Fibroblast of villous mesenchyme (primary cell): ENCODE data around the gene ALDH1A3. TPM values are rescaled to one million over a fixed set of nuclear protein-coding genes. Genes with fewer than 3 reads are reported as not detected.

Source experiments
- DNase-seq: peaks from one replicate; pipeline ENCODE4 v3.0.0-alpha.2; 2010; ENCODE audit warnings: low read depth
- H3K4me3 ChIP-seq: 2 replicates; pipeline ENCODE4 v1.5.1; 2011; ENCODE audit warnings: low read depth, mild to moderate bottlenecking, low read length
- CTCF ChIP-seq: IDR thresholded peaks from 2 replicates; pipeline ENCODE4 v1.5.1; 2012; ENCODE audit warnings: low read depth, mild to moderate bottlenecking, low read length; ENCODE audit not compliant: insufficient read depth
- total RNA-seq: library from RNA; depleted of rRNA; stranded (reverse); fragments of >200 nt; gene quantifications from 2 replicates; pipeline ENCODE4 v1.2.3, GENCODE V29; 2012

Gene ALDH1A3
- total RNA-seq, 1 donor, result 42.7 TPM

- no peak for TF ChIP-seq CTCF
- DNase-seq, result no peak
- H3K4me3 ChIP-seq, result no peak overlapping the region
Measured at GRCh38 chr15:100866386-100867330, 13.0 kb upstream of the ALDH1A3 start.

DNA sequence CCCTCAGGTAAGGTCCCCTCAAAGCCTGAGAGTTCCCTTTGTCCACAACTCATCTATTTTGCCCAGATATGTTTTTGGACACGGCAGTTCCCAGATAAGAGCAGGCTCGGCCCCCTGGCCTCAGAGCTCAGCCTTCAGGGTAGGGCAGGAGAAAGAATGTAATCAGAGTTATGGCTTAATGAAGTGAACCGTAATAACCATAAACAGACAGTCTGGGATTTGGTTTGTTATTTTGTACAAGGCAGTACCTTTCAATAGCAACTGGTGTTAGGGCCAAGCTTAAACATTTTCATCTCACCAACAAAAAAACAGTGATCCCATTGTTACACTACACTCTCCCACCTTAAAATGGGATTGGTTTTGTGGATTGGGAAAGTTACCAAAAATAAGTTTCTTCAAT is 12.2 kb upstream of the ALDH1A3 start:
- TF ChIP-seq CTCF, result no peak
- H3K4me3 ChIP-seq, result no peak overlapping the region
- DNase-seq, result no peak

DNA sequence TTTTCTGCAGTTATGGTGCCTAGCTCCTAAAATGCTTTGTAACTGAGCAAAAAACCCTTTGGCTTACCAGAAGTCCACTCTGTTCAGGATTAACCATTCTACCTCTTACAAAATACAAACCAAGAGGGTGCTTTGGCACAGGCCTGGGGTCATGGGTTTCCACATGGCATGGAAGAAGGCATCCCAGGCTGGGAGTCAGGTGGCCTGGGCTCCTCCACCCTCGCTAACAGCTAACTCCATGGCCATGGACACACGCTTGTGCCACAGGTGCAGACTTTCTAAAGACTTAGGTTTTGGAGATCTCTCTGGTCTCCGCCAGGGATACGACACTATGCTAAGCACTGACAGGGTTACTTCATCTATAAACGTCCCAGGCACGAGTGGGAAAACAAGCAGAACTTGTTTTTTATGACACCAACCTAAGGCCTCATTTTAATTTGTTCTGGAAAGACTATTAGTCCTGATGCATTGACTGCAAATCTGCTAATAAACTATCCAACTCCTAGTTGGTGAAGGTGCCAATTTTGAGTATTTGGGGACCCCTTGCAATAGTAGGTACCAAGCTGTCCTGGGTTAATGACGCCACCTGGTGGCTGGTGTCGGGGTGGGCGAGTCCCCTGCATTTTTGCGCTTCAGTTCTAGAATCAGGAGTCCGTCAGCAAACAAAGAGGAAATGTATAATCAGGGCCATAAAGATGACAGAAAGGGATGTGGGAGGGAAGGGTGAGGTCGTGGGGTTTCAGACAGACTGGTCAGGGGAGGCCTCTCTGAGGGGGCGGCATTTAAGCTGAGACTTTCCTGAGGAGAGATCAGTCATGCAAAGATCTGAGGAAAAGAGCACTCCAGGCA is 10.3 kb upstream of the ALDH1A3 start:
- TF ChIP-seq CTCF, result peak; percentile 59
- no peak for DNase-seq
- H3K4me3 ChIP-seq, result no peak overlapping the region

DNA sequence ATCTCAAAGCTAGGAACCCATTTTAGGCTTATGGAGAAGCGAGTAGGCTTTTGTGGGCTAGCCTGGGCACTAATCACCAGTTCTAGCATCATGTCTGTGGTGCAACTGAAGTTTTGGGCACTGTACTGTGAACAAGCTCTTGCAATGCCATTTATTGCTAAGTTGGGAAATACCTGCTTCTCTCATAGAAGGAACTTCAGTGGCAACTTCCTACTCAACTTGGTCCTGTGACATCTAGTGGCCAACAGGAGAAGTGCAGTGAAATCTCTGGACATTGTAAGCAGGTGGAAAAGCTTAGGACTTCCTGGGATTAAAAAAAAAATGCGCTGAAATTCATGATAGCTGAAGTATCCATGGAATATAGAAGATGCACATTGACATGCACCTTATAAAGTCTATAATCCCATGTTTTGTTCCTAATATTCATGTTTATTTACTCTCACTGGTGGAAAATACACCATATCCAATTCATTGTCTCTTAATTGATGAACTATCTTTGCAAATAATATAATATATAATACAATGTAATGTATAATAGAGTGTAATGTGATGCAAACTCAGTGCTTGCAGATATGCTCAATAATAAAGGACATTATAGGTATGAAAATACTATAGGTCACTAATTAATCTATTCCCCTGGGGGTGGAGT is 6.5 kb upstream of the ALDH1A3 start:
- no peak overlapping the region for H3K4me3 ChIP-seq
- DNase-seq, result peak; percentile 95
- TF ChIP-seq CTCF, result peak; percentile 97

DNA sequence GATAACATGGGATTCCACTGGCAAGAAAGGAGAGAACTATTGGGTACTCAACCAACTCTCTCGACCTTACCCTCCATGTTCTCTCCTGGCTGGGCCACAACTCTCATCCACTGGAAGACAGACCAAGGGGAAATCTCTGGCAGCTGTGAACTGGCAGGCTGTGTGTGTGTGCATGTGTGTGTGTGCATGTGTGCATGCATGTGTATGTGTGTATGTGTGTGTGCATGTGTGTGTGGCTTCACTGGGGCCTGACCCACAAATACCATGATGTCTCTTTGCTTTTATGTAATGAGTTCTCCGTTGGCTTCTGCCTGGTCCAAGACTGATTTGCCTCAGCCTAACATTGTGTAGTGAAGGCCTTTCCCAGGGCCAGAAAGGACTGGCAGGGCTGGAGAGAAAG is 4.1 kb upstream of the ALDH1A3 start:
- DNase-seq, result no peak
- TF ChIP-seq CTCF, result no peak

GRCh38 chr15:100875976-100876375 is 3.7 kb upstream of the ALDH1A3 start:
- no peak for DNase-seq
- TF ChIP-seq CTCF, result no peak
- H3K4me3 ChIP-seq, result no peak overlapping the region

More for the DNA sequence above, 4.1 kb upstream of the ALDH1A3 start:
- no peak overlapping the region for H3K4me3 ChIP-seq
